NCI-H1417 treated with DMSO at 0.1 percent for 48 hours (cell line): Measurements from ENCODE around the gene FBRSL1.
"Not testable (repeated sequence)": the region's sequence is repeated elsewhere in the genome, so short reads cannot be mapped to it uniquely, and the experiment has no call there.

Source experiments
- DNase-seq: peaks from one replicate; lab custom pipeline; 2025; lab: John Stamatoyannopoulos, UW

The FBRSL1 gene

GRCh38 chr12:132470397-132470796 is 19.6 kb upstream of the FBRSL1 start:
- no peak for DNase-seq

DNA sequence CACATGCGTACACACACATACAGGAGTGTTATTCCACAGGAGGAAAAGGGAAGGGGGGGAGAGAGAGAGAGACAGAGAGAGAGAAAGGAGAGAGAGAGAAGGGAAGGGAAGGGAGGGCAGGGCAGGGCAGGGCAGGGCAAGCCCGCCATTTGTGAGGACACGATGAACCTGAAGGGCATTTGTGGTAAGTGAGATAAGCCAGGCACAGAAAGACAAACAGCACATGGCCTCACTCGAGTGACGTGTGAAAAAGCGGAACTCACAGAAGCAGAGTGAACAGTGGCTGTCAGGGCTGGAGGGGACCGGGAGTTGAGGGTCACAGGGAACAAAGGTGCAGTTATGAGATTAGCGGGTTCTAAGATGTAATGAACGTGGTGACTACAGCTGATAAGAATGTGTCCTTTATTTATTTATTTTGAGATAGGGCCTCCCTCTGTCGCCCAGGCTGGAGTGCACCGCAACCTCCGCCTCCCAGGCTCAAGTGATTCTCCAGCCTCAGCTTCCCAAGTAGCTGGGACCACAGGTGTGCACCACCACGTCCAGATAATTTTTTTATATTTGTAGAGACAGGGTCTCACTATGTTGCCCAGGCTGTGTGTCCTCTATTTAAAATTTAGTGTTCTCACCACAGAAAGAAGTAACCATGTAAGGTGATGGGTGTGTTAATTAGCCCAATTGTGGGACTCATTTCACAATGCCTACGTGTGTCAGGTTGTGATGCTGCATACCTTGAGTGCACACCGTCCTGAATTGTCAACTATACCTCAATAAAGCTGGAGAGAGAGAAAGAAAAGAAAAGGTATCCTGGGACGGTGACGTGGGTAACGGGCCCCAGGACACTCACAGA is 18.7 kb upstream of the FBRSL1 start:
- DNase-seq: no peak

DNA sequence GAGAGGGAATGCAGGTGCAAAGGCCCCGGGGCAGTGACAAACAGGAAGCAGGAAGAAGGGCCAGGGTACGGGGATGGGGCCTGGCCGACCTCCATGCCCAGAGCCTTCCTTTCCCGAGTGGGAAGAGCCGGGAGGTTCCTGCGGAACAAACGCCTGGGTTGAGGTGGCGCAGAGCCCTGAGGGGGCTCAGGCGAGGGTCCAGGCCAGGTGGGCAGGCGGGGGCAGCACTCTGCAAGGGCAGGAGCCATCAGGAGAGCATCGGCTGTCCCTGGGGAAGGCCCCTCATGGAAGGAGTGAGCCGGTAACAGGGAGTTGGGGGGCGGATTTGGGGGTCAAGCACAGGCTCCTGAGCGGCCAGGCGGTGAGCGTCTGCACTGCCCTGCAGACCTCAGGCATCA is 18.1 kb upstream of the FBRSL1 start:
- DNase-seq: no peak

- DNase-seq: no peak
These were observed 17.6 kb upstream of the FBRSL1 start for GRCh38 chr12:132472386-132472785.

GRCh38 chr12:132474237-132474741 is 15.7 kb upstream of the FBRSL1 start:
- no peak for DNase-seq

DNA sequence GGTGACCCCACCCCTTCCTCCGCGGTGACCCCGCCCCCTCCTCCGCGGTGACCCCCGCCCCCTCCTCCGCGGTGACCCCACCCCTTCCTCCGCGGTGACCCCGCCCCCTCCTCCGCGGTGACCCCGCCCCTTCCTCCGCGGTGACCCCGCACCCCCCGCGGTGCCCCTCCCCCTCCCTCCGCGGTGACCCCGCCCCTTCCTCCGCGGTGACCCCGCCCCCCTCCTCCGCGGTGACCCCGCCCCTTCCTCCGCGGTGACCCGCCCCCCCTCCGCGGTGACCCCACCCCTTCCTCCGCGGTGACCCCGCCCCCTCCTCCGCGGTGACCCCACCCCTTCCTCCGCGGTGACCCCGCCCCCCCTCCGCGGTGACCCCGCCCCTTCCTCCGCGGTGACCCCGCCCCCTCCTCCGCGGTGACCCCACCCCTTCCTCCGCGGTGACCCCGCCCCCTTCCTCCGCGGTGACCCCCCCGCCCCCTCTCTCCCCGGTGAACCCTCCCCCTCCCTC is 15.1 kb upstream of the FBRSL1 start:
- DNase-seq: not testable (repeated sequence)

- no peak for DNase-seq
These were observed 14.5 kb upstream of the FBRSL1 start for GRCh38 chr12:132475304-132476037.

DNA sequence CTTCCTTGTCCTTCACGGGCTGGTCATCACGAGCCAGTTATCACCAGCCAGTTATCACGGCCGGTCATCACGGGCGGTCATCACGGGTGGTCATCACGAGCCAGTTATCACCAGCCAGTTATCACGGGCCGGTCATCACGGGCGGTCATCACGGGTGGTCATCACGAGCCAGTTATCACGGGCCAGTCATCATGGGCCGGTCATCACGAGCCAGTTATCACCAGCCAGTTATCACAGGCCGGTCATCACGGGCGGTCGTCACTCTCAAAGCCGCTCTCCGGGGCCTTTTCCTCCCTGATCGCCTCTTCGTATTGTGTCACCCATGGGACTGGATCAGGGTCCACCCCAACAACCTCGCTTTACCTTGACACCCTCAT is 13.9 kb upstream of the FBRSL1 start:
- DNase-seq: no peak

GRCh38 chr12:132476421-132476820 is 13.5 kb upstream of the FBRSL1 start:
- no peak for DNase-seq

- DNase-seq: no peak
These were observed 12.8 kb upstream of the FBRSL1 start for GRCh38 chr12:132477017-132477702.

DNA sequence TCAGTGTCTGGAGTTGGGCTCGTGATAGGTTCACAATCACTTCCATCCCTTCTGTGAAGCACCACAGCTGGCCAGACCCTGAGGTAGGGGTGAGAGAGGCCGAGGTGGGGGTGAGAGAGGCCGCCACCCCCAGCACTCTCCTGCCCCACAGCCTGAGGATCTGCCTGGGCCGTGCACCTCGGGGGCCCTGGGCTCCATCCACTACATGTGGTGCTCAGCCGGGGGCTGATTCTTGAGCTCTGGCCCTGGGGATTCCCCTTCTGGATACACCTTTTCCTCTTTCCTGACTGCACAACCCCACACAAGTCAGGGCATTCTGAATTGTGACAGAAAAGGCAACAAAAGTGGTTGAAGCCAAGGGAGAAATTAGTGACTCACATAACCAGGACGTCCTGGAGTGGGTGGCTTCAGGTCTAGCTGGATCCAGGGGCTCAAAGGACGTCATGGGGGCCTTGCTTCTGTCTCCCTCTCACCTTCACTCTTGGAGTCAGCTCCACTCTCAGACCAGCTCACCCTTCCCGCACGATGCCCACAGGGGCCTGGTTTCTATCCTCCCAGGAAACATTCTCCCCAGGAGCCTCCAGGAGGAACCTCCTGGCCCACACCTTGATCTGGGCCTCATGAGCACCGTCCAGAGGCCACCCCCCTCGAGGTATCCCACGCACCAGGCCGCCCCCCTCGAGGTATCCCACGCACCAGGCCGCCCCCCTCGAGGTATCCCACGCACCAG is 12.1 kb upstream of the FBRSL1 start:
- no peak for DNase-seq

- DNase-seq: no peak
These were observed 11.5 kb upstream of the FBRSL1 start for GRCh38 chr12:132478433-132478803.

- no peak for DNase-seq
These were observed 11.1 kb upstream of the FBRSL1 start for GRCh38 chr12:132478845-132479244.

- no peak for DNase-seq
These were observed 10.7 kb upstream of the FBRSL1 start for GRCh38 chr12:132479291-132479690.

GRCh38 chr12:132479938-132480622 is 9.9 kb upstream of the FBRSL1 start:
- DNase-seq: no peak

- no peak for DNase-seq
These were observed 9.3 kb upstream of the FBRSL1 start for GRCh38 chr12:132480623-132481132.

DNA sequence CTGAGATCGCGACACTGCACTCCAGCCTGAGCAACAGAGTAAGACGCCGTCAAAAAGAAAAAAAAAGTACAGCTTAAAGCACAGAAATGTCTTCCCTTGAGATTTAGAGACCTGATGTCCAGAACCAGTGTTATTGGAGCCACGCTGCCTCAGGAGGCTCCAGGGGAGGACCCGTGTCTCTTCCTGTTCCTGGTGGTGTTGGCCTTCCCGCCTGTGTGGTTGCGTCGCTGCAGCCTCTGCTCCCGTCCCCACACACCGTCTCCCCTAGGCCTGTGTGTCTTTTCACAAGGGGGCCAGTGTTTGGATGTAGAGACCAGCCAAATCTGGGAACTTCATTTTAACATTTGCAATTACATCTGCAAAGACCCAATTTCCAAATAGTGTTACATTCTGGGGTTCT is 8.6 kb upstream of the FBRSL1 start:
- DNase-seq: no peak

DNA sequence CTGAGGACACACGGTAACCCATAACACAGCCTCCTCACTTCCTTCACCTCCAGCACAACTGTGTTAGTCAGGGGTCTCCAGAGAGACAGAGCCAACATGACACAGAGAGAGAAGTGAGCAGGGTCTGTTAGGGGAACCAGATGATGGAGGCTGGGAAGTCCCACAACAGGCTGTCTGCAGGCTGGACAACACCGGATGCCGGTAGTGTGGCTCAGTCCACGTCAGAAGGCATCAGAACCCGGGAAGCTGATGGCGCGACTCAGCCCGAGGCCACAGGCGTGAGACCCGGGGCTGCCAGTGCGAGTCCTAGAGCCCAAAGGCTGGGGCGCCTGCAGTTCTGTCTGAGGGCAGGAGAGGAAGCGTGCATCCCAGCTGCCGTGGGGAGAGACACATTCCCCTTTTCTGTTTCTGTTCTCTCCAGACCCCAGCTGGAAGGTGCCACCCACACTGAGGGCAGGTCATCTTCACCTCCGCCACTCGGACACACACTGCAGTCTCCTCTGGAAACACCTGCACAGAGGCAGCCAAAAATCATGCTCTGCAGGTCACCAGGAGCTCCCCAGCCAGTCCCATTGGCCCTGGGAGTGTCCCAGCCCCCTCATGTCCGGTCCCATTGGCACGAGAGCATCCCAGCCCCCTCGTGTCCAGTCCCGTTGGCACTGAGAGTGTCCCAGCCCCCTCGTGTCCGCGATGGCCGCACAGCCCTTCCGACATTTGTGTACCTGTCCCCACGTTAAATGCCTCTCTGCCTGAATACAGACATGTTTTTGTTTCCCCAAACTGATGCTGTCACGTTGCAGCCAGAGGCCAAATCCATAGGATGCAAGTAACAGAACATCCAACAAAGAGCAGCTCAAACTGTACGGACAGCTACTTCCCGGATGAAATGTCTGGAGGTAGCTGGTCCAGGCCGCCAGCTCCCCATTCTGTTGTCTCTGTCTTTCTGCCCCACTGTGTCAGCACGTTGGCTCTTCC is 7.9 kb upstream of the FBRSL1 start:
- DNase-seq: no peak

DNA sequence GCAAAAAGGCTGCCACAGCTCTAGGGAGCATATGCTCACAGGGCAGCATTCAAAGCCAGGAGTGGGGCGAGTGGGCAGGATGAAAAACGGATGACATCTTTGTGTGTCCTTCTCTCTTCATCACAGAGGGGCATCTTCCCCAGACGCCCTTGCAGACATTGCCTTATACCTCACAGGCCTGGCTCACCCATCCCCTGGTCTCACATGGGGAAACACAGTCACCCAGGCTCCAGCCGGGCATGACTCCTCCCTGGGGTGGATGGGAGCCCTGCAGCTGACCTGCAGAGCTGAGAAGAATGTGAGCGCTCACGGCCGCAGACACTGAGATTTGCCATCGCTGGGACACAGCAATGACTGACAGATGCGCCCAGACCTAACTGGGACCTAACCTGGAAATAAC is 7.2 kb upstream of the FBRSL1 start:
- DNase-seq: no peak

DNA sequence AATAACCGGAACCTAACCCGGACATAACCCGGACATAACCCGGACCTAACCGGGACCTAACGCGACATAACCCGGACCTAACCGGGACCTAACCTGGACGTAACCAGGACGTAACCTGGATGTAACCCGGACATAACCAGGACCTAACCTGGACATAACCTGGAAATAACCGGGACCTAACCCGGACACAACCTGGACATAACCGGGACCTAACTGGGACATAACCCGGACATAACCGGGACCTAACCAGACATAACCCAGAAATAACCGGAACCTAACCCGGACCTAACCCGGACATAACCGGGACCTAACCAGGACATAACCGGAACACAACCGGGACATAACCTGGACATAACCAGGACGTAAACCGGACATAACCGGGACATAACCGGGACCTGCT is 6.7 kb upstream of the FBRSL1 start:
- DNase-seq: no peak
